NCI-H524 treated with DMSO at 0.1 percent for 48 hours (cell line): ENCODE results near the gene MRPS12.

Experiments used
- DNase-seq: peaks from one replicate; lab custom pipeline; 2025; lab: John Stamatoyannopoulos, UW

MRPS12 gene

DNA sequence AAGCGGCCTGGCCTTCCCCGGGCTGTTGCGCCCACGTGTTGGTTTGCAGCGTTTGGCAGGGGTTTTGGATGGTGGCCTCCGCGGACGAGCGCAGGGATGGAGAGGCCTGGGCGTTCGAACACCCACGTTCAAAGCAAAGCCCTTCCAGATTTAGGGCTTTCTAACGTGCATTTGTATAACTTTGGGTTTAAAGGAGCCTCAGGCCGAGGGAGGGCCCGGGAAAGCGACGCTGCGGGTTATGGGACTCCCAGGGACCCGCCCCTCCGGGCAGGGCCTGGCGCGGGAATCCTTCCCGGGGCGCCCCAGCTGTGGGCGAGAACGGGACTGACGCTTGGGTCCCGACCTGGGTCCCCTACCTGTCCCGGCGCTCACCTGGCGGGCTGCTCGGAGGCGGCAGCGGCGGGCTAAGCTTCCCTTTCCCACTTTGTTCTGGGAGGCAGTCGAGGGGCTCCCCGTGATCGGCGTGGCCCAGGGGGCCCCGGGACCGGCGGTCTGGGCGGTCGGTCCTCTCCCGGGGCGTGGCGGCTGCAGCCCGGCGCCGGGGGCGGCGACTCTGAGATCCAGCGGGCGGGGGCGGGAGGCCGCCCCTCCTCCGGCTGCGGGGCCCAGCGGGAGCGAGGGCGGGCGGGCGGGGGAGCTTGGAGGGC lies 44.6 kb downstream of the MRPS12 start, which contains the start of gene FBXO17:
Gene FBXO17, minus strand, starts transcription at position 529 of the 647 bp plus-strand sequence. CDS start 25,423 bp downstream, outside the sequence.
- DNase-seq = no peak

DNA sequence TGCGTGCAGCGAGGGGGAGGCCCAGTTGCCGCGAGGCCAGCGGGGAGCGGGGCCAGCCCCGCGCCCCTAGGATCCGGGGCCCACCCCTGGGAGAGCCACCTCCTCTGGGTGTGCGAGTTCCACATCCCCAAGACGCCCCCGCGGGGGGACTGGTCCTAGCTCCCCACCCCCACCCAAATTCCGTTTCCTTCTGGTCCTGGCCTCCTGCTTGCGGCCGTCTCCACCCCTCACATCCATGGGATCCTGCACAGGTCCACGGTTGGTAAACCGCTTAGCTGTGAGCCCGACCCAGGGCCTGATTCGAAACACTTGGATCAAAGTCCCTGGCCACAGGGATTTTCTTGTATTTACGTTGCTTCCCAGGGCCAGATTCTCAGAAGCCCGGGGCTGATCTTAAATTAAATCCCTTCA lies 45.1 kb downstream of the MRPS12 start:
- no peak for DNase-seq

DNA sequence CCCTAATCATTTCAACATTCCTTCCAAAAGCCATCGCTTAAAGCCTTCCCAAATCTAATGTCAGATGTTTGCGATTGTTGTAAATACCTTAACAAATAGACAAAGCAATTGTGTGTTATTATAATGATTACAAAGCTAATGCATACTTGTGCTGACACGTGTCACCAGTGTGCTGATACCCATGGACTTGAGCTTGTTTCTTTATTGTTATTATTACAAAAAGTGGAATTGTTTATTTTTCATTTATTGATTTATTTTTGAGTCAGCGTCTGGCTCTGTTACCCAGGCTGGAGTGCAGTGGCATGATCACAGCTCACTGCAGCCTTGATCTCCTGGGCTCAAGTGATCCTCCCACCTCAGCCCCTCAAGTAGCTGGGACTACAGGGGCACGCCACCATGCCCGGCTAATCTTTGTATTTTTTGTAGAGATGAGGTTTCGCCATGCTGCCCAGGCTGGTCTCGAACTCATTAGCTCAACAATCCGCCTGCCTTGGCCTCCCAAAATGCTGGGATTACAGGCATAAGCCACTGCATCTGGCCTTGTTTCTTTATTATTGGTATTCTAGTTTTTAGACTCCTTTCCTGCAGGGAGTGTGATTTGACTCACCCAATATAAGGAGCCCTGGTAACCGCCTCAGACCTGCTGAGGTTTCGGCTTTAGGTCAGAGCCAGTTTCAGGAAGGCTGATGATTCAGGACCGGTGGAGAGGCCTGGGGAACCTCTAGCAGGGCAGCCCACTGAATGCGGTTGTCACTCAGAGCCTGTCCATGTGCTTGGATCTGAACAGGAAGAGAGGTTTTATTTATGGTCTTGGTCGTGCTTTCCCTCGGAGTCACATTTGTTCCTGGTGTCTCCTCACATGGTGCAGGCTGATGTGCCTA lies 46.9 kb downstream of the MRPS12 start:
- no peak for DNase-seq

DNA sequence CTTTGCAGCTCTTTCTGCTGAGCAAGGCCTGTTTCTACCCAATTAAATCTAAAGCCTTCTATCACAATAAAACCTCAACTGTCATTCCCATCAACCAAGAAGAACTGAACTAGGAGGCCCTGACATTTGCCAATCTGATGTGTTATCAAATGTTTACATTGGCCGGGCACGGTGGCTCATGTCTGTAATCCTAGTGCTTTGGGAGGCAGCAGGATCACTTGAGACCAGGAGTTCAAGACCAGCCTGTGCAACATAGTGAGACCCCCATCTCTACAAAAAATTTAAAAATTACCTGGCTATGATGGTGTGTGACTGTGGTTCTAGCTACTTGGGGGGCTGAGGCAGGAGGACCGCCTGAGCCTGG lies 47.6 kb downstream of the MRPS12 start:
- no peak for DNase-seq

DNA sequence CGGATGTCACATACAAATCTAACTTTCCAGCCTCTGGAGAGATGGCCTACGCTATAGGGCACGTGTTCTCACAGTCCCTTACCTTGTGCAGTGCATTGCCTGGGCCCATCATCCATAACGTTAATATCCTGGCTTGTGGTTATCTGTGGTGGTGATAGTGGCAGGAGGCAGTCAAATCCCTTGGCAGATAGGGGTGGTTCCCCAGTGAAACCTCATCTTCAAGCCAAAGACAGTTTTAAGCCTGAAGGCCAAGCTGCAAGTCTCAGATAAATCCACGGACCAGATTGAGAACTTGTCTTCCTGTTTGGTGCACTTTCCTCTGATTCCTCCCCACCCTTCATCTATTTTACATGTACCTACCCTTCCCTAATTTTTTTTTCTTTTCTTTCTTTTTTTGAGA lies 49.1 kb downstream of the MRPS12 start:
- DNase-seq = no peak

DNA sequence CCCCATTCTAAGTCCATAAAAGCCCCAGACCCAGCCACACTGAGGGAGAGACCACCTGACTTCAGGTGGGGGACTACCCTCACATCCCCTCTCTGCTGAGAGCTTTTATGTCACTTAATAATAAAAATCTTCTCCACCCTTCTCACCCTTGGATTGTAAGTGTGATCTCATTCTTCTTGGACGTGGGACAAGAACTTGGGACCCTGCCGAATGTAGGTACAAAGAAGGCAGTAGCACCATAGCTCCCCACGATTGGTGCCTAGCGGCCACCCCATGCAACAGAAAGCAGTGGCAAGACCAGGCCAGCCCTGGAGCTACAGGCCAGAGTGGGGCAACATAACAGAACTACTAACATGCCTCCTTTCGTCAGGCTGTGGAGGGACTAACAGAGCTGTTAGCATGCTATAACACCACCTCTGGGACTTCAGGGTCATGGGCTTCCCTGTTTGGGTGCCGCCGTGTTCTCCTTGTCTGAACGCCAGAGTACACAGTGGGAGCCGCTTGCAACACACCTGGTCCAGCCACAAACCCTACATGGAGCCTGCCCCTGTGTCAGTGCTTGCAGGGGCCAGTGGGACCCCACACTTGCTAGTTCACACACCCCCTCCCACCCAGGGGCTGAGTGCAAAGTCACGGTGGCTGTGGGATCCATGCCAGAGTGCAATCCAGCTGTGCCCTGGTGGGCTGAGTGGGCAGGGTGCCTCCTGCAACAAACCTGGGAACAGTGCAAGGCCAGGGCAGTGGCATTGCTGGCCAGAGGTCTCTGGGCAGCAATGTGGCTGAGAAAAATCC lies 50.0 kb downstream of the MRPS12 start:
- DNase-seq = no peak
